ENCODE measurements around the gene SDK1.
"Not testable (repeated sequence)": the region's sequence is repeated elsewhere in the genome, so short reads cannot be mapped to it uniquely, and the experiment has no call there.

Gene SDK1

GRCh38 chr7:3941706-3942105 is 640.7 kb downstream of the SDK1 start:
- not testable (repeated sequence) for DNase-seq

GRCh38 chr7:3942276-3942675 is 641.2 kb downstream of the SDK1 start:
- DNase-seq: no peak

GRCh38 chr7:3942816-3943745 is 642.0 kb downstream of the SDK1 start:
- DNase-seq: no peak

GRCh38 chr7:3943779-3944520 is 642.9 kb downstream of the SDK1 start:
- DNase-seq: peak; percentile 4

GRCh38 chr7:3949242-3949640 is 648.2 kb downstream of the SDK1 start:
- DNase-seq: no peak

GRCh38 chr7:3950249-3950648 is 649.2 kb downstream of the SDK1 start:
- DNase-seq: no peak

- peak; percentile 23 for DNase-seq
Measured at GRCh38 chr7:3951316-3952055, 650.4 kb downstream of the SDK1 start.

- no peak for DNase-seq
Measured at GRCh38 chr7:3953133-3953532, 652.1 kb downstream of the SDK1 start.

GRCh38 chr7:3953946-3954345 is 652.9 kb downstream of the SDK1 start:
- DNase-seq: no peak

- DNase-seq: no peak
Measured at GRCh38 chr7:3955026-3955425, 654.0 kb downstream of the SDK1 start.

GRCh38 chr7:3955751-3956696 is 655.0 kb downstream of the SDK1 start:
- DNase-seq: no peak

GRCh38 chr7:3956949-3957348 is 655.9 kb downstream of the SDK1 start:
- no peak for DNase-seq

GRCh38 chr7:3957472-3958108 is 656.5 kb downstream of the SDK1 start:
- no peak for DNase-seq

- DNase-seq: no peak
Measured at GRCh38 chr7:3958109-3958483, 657.0 kb downstream of the SDK1 start.

- no peak for DNase-seq
Measured at GRCh38 chr7:3959364-3959763, 658.3 kb downstream of the SDK1 start.

GRCh38 chr7:3960050-3960763 is 659.2 kb downstream of the SDK1 start:
- no peak for DNase-seq

- DNase-seq: no peak
Measured at GRCh38 chr7:3960942-3961341, 659.9 kb downstream of the SDK1 start.

GRCh38 chr7:3961857-3962503 is 660.9 kb downstream of the SDK1 start:
- no peak for DNase-seq

GRCh38 chr7:3963768-3964167 is 662.7 kb downstream of the SDK1 start:
- not testable (repeated sequence) for DNase-seq

- DNase-seq: no peak
Measured at GRCh38 chr7:3964980-3965606, 664.0 kb downstream of the SDK1 start.
